ENCODE results near the gene RIPK1.
"Not testable (repeated sequence)": the region's sequence is repeated elsewhere in the genome, so short reads cannot be mapped to it uniquely, and the experiment has no call there.

RIPK1 gene

GRCh38 chr6:3046295-3046694 lies 22.0 kb upstream of the RIPK1 start:
- DNase-seq: no peak

GRCh38 chr6:3048009-3048408 lies 20.3 kb upstream of the RIPK1 start:
- DNase-seq: not testable (repeated sequence)

- DNase-seq: no peak
Observed at GRCh38 chr6:3052481-3053230, 15.6 kb upstream of the RIPK1 start.

DNA sequence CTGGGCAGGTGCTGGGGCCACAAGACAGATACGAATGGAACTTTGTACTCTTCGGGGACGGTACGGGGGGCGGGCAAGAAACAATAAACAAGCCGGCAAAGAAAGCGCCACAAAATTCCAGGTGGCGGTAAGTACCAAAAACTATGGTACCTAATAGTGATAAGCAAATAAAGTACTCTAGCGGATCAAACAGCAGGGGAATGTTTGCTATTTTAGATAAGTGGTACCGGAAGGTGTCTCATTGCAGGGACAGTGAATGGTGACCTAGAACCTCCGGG lies 15.1 kb upstream of the RIPK1 start:
- no peak for DNase-seq

- DNase-seq: not testable (repeated sequence)
Observed at GRCh38 chr6:3054229-3055157, 13.8 kb upstream of the RIPK1 start.

- not testable (repeated sequence) for DNase-seq
Observed at GRCh38 chr6:3055158-3055499, 13.2 kb upstream of the RIPK1 start.

DNA sequence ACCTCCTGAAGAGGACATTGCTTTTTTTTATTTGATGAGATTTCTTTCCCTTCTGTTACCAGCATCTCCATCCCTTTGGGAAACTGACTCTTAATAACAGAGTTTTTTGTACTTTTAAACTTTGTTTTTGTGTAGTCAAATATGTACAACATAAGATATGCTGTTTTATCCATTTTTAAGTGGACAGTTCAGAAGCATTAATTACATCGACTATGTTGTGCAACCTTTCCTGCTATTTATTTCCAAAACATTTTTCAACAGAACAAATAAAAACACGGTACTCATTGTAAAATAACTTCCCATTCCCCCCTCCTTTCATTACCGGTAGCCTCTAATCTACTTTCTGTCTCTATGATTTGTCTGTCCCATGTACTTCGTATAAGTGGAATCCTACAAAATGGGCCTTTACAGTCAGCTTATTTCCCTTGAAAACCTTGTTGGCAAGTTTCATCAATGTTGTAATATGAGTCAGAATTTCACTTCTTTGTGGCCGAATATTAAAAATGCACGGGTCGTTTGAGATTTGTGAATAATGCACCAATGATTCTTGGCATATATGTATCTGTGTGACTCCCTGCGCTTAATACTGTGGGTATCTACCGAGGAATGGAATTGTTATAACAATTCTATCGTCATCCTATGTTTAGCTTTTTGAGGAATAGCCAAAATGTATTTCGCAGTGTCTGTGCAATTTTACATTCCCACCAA lies 11.1 kb upstream of the RIPK1 start:
- DNase-seq: no peak

DNA sequence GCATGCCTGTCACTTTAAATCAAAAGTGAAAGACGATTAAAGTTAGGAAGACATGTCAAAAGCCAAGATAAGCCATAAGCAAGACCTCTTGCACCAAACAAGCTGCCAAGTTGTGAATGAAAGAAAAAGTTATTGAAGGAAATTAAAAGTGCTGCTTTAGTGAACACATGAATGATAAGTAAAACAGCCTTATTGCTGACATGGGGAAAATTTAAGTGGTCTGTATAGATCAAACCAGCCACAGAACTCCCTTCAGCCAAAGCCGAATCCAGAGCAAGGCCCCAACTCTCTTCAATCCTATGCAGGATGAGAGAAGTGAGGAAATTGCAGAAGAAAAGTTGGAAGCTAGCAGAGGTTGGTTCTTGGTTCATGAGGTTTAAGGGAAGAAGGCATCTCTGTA lies 9.3 kb upstream of the RIPK1 start:
- DNase-seq: no peak

DNA sequence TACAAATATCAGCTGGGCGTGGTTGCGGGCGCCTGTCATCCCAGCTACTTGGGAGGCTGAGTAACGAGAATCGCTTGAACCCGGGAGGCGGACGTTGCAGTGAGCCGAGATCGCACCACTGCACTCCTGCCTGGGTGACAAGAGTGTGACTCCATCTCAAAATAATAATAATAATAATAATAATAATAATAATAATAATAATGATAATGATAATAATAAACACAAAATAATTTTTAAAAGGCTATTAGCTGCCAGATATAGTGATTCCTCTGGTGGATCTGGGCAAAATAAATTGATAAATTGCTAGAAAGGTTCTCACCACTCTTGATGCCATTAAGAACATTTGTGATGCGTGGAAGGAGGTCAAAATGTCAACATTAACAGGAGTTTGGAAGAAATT lies 8.2 kb upstream of the RIPK1 start:
- DNase-seq: not testable (repeated sequence)

- DNase-seq: peak; percentile 43
Observed at GRCh38 chr6:3061501-3061941, 6.8 kb upstream of the RIPK1 start.

DNA sequence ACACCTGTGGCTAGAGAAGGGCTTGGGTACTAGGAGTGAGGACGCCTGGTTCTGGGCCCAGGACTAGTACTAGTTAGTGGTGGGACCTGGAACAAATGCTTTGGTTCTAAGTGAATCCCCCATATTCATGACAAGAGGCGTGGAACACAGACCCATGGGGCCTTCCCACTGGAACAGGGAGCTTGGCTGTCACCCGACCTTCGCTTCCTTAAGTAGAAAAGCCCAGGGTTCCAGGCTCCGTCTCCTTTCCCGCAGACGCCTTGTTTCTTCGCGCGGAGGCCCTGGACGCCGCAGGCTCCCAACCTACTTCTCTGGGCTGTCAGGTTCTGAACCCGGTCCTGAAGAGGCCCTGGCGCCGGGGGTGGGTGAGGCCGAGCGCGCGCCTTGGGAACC lies 5.0 kb upstream of the RIPK1 start:
- DNase-seq: not testable (repeated sequence)

DNA sequence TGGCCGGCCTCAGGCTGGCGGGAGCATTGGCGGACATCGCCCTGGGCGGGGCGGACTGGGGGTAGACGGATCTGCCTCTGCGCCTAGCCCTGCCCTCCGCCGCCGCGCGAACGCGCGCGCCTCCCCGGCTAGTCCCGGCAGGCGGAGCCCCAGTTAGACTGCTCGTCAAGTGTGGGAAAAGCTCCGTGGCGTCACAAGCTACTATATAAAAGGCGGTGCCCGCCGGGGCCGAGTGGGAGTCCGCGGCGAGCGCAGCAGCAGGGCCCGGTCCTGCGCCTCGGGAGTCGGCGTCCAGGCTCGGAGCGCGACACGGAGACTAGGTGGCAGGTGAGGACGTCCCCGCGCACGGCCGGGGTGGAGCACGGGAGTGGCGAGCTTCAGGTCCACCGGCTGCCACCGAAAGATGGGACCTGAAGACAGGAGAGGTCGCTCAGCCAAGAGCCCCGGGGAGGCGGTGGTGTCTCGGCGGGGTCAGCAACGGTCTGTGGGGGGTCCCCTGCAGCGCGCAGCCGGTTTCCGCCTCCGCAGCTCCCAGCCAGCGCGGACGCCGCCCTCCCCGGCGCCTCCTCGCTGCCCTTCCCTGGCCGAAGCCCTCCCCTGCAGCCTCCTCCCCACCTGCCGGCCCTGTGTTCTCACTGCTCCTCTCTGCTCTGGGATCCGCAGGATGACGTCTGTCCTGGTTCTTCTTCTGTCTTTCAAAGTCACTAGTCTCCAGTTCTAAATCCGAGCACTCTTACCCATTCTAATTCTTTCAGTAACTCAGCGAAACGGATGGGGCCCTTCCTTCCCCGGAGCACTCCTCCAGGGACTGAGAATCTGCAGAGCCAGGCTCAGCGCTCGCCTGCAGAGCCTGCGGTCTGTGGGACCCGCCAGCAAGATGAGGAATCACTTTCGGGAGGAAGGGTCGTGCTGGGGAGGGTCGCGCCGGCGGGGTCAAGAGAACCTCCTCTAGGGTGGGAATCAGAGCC lies 4.3 kb upstream of the RIPK1 start:
- DNase-seq: peak; percentile 96

- no peak for DNase-seq
Observed at GRCh38 chr6:3071568-3071967, 3.3 kb downstream of the RIPK1 start.

- DNase-seq: no peak
Observed at GRCh38 chr6:3072798-3073197, 4.5 kb downstream of the RIPK1 start.

DNA sequence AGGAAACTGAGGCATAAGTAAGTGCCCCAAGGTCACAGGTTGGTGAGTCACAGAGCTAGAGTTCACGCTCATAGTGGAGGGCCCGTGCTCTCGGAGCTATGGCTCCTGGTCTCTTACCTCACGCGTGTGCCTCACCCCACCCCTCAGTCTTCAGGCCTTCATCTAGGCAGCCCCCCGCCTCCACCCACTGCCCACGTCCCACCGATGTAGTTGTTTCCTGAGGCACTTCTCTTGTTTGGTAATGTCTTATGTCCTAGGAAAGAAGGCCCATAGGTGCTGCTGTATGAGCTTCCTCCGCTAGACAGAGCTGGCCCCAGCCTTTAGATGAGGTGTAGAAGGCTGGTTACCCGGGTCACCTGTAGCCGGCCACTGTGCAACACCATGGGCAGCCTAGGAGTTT lies 5.1 kb downstream of the RIPK1 start:
- DNase-seq: no peak

DNA sequence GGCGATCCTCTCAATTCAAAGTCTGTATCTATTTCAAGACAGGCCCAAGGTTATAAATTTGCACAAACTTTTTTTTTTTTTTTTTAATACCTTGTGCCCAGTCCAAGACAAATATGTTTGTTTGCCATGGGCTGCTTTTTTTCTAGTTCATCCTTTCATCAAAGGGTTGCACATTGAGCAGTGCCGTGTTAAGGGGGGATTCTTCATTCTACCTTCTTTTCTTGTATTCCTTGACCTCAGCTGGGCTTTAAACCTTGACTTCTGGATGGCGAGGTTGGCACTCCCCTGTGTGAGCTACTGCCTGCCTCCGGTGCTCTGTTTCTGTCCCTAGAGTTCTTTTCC lies 7.4 kb downstream of the RIPK1 start:
- no peak for DNase-seq

DNA sequence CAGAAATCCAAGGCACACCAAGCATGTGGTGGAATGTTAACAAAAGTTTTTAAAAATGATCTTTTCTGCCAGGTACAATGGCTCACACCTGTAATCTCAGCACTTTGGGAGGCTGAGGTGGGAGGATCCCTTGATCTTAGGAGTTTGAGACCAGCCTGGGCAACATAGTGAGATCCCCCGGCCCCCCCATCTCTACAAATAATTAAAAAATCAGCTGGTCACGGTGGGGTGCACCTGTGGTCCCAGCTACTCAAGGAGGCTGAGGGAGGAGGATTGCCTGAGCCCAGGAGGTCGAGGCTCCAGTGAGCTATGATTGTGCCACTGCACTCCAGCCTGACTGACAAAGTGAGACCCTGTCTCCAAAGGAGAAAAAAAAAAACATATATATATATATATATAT lies 8.0 kb downstream of the RIPK1 start:
- DNase-seq: no peak

DNA sequence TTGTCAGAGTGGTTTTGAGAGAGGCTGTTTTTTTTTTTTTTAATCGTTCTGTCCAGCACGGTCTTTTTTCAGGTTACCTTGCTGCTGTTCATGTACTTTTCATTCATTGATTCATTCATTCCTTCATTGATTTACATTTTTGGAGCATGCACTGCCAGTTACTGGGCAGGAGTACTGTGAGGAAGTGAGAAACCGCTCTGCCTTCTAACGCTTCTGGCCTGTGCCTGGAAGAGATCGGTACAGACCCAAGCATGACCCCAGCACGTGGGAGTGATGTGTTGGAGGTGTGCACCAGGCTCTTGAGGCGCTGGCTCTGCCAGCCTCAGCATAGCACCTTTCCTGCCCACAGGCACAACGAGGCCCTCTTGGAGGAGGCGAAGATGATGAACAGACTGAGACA lies 9.1 kb downstream of the RIPK1 start:
- no peak for DNase-seq

DNA sequence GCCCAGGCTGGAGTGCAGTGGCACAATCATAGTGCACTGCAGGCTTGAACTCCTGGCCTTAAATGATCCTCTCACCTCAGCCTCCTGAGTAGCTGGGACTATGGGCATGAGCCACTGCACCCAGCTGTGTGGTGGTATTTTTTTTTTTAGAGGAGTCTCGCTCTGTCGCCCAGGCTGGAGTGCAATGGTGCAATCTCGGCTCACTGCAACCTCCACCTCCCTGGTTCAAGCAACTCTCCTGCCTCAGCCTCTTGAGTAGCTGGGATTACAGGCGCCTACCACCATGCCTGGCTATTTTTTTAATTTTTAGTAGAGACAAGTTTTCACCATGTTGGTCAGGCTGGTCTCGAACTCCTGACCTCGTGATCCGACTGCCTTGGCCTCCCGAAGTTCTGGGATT lies 10.7 kb downstream of the RIPK1 start:
- not testable (repeated sequence) for DNase-seq

GRCh38 chr6:3079682-3080081 lies 11.4 kb downstream of the RIPK1 start:
- no peak for DNase-seq

- DNase-seq: no peak
Observed at GRCh38 chr6:3081960-3082359, 13.7 kb downstream of the RIPK1 start.

GRCh38 chr6:3085074-3085473 lies 16.8 kb downstream of the RIPK1 start:
- DNase-seq: no peak

Measured in activated CD4-positive, alpha-beta T cell treated with anti-CD3 and anti-CD28 coated beads, Interleukin-10, Interleukin-2, amounts not matched to agents 100 ng/mL and 50 ng/mL, durations not matched to agents 16 hours and 8 hours (primary cell).